Activated CD8-positive, alpha-beta T cell treated with anti-CD3 and anti-CD28 coated beads for 36 hours (primary cell): ENCODE measurements around the gene DPF3. TPM values are rescaled to one million over a fixed set of nuclear protein-coding genes. Genes with fewer than 3 reads are reported as not detected.

Source experiments
- ATAC-seq: fragments of 200-7000 bp; cut with Tn5 transposase; one replicate; pipeline ENCODE4 v1.10.0; 2021; ENCODE audit warnings: mild to moderate bottlenecking, moderate library complexity
- CTCF ChIA-PET: fragments of 350-600 bp; sonication (Branson Sonifier 250); formaldehyde crosslinking; loops from one replicate; lab custom pipeline; 2021; ENCODE audit warnings: antibody characterized with exemption; lab: Charles Lee
- POLR2A ChIA-PET: fragments of 350-600 bp; sonication (Branson Sonifier 250); formaldehyde crosslinking; loops from one replicate; lab custom pipeline; 2021; ENCODE audit warnings: antibody characterized with exemption; lab: Charles Lee
- DNase-seq: peaks from one replicate; pipeline ENCODE4 v3.0.0-alpha.2; 2020
- H3K27ac Mint-ChIP-seq: one replicate; pipeline ENCODE4 v1.8.0; 2021; ENCODE audit warnings: mild to moderate bottlenecking, mixed read lengths
- H3K27me3 Mint-ChIP-seq: one replicate; pipeline ENCODE4 v1.8.0; 2021; ENCODE audit warnings: mixed read lengths
- H3K36me3 Mint-ChIP-seq: one replicate; pipeline ENCODE4 v1.8.0; 2021; ENCODE audit warnings: low read depth, mixed read lengths
- H3K4me1 Mint-ChIP-seq: one replicate; pipeline ENCODE4 v1.8.0; 2021; ENCODE audit warnings: low read depth, mixed read lengths
- H3K4me3 Mint-ChIP-seq: one replicate; pipeline ENCODE4 v1.8.0; 2021; ENCODE audit warnings: mild to moderate bottlenecking, moderate library complexity, mixed read lengths
- H3K9me3 Mint-ChIP-seq: one replicate; pipeline ENCODE4 v1.8.0; 2021; ENCODE audit warnings: mixed read lengths
- CTCF ChIP-seq: fragments of 200-600 bp; IDR thresholded peaks from one replicate; pipeline ENCODE4 v1.8.0; 2022; ENCODE audit warnings: antibody characterized with exemption, mild to moderate bottlenecking
- intact Hi-C: fragments of 100-400 bp; cut with micrococcal nuclease; formaldehyde crosslinking; loops from one replicate; pipeline ENCODE4 v1.10.0; 2022
- total RNA-seq, 2 experiments: library from RNA; stranded (reverse); gene quantifications; one replicate each; pipeline ENCODE4 v1.2.3, GENCODE V29; 2021

The DPF3 gene
- total RNA-seq, 2 experiments from 2014 or later = 0.13 to 0.54 TPM

- intact Hi-C loops = no loop called here
- H3K36me3 Mint-ChIP-seq = no peaks in the 10 kb centered on the region
Observed at GRCh38 chr14:72845683-72846082, 48.2 kb downstream of the DPF3 start.

GRCh38 chr14:72845196-72845595 lies 48.7 kb downstream of the DPF3 start:
- peaks cover under 1% of the 10 kb centered on the region for H3K27me3 Mint-ChIP-seq
- POLR2A ChIA-PET = no interaction called here
- no peaks in the 10 kb centered on the region for H3K9me3 Mint-ChIP-seq
- no peak for DNase-seq
- no peaks in the 10 kb centered on the region for H3K4me1 Mint-ChIP-seq
- ATAC-seq = no peak
- no peak for TF ChIP-seq CTCF
- H3K27ac Mint-ChIP-seq = no peak overlapping the region
- no peak overlapping the region for H3K4me3 Mint-ChIP-seq
- intact Hi-C loops = no loop called here
- CTCF ChIA-PET = no interaction called here
- no peaks in the 10 kb centered on the region for H3K36me3 Mint-ChIP-seq

More at GRCh38 chr14:72845683-72846082, 48.2 kb downstream of the DPF3 start:
- Mint-ChIP-seq H3K9me3 (no peaks in the 10 kb centered on the region), H3K4me3 (no peak overlapping the region), H3K4me1 (no peaks in the 10 kb centered on the region), H3K27me3 (peaks cover 4% of the 10 kb centered on the region), H3K27ac (no peak overlapping the region)
- TF ChIP-seq CTCF = no peak
- DNase-seq (no peak), ATAC-seq (no peak)
- CTCF ChIA-PET = no interaction called here
- POLR2A ChIA-PET = no interaction called here

- no peaks in the 10 kb centered on the region for H3K27me3 Mint-ChIP-seq
- no peaks in the 10 kb centered on the region for H3K36me3 Mint-ChIP-seq
- CTCF ChIA-PET = no interaction called here
- no peak overlapping the region for H3K4me3 Mint-ChIP-seq
- ATAC-seq (no peak), DNase-seq (no peak)
- POLR2A ChIA-PET = no interaction called here
- no peaks in the 10 kb centered on the region for H3K9me3 Mint-ChIP-seq
- TF ChIP-seq CTCF = no peak
- no peak overlapping the region for H3K27ac Mint-ChIP-seq
- H3K4me1 Mint-ChIP-seq = no peaks in the 10 kb centered on the region
- intact Hi-C loops = no loop called here
Observed at GRCh38 chr14:72844524-72844923, 49.4 kb downstream of the DPF3 start.

- Mint-ChIP-seq H3K27me3 (no peaks in the 10 kb centered on the region), H3K36me3 (no peaks in the 10 kb centered on the region), H3K4me3 (no peak overlapping the region), H3K4me1 (no peaks in the 10 kb centered on the region), H3K27ac (no peak overlapping the region), H3K9me3 (no peaks in the 10 kb centered on the region)
- POLR2A ChIA-PET = no interaction called here
- CTCF ChIA-PET = no interaction called here
- TF ChIP-seq CTCF = no peak
- intact Hi-C loops = no loop called here
- DNase-seq (no peak), ATAC-seq (no peak)
Observed at GRCh38 chr14:72839753-72840607, 53.9 kb downstream of the DPF3 start.

- H3K36me3 Mint-ChIP-seq = no peaks in the 10 kb centered on the region
Observed at GRCh38 chr14:72839351-72839750, 54.5 kb downstream of the DPF3 start.

More at GRCh38 chr14:72839351-72839750, 54.5 kb downstream of the DPF3 start:
- DNase-seq (no peak), ATAC-seq (no peak)
- Mint-ChIP-seq H3K27me3 (no peaks in the 10 kb centered on the region), H3K4me1 (no peaks in the 10 kb centered on the region), H3K27ac (no peak overlapping the region), H3K9me3 (no peaks in the 10 kb centered on the region), H3K4me3 (no peak overlapping the region)
- CTCF ChIA-PET = no interaction called here
- no peak for TF ChIP-seq CTCF
- intact Hi-C loops = no loop called here
- POLR2A ChIA-PET = no interaction called here
